H1 (cell line): ENCODE measurements around the gene NCK1. TPM values are rescaled to one million over a fixed set of nuclear protein-coding genes. Genes with fewer than 3 reads are reported as not detected.

ENCODE experiments used
- CTCF ChIA-PET: fragments of 300-600 bp; sonication (Branson Sonifier 250); formaldehyde crosslinking; loops from one replicate; lab custom pipeline; 2021; ENCODE audit not compliant: partially characterized antibody; lab: Charles Lee
- POLR2A ChIA-PET: fragments of 300-600 bp; sonication (Branson Sonifier 250); formaldehyde crosslinking; loops from one replicate; lab custom pipeline; 2021; ENCODE audit warnings: inconsistent platforms; ENCODE audit not compliant: partially characterized antibody; lab: Charles Lee
- DNase-seq, 2 experiments: peaks; one replicate each; pipeline versions ENCODE4 v3.0.0 to v3.0.0-alpha.2; 2010 to 2022; ENCODE audit warnings: low spot score in 2 of 2, low read depth in 1 of 2, mixed read lengths in 1 of 2
- FAIRE-seq: peaks from 2 replicates; lab custom pipeline; 2011; peaks lifted over from hg19 to GRCh38; lab: Jason Lieb, UNC
- H2AFZ ChIP-seq: 2 replicates; pipeline ENCODE4 v1.8.1; 2012; ENCODE audit warnings: low read length, inconsistent platforms
- H2AK5ac ChIP-seq: 2 replicates; pipeline ENCODE4 v1.6.1; 2013; ENCODE audit warnings: low read depth, low read length
- H2BK120ac ChIP-seq: replicated peaks from 2 replicates; pipeline ENCODE3; 2013; ENCODE audit warnings: low read depth, low read length, inconsistent platforms
- H2BK12ac ChIP-seq: 2 replicates; pipeline ENCODE4 v1.6.1; 2013; ENCODE audit warnings: low read depth, low read length
- H2BK15ac ChIP-seq: 2 replicates; pipeline ENCODE4 v1.6.1; 2013; ENCODE audit warnings: low read length
- H2BK20ac ChIP-seq: 2 replicates; pipeline ENCODE4 v1.6.1; 2013; ENCODE audit warnings: low read length
- H2BK5ac ChIP-seq: 2 replicates; pipeline ENCODE4 v1.6.1; 2013; ENCODE audit warnings: low read depth, low read length
- H3K14ac ChIP-seq: 2 replicates; pipeline ENCODE4 v1.6.1; 2013; ENCODE audit warnings: inconsistent platforms; ENCODE audit not compliant: insufficient read length
- H3K18ac ChIP-seq: 2 replicates; pipeline ENCODE4 v1.6.1; 2013; ENCODE audit warnings: low read length; ENCODE audit errors: extremely low read depth
- H3K23ac ChIP-seq: 2 replicates; pipeline ENCODE4 v1.6.1; 2013; ENCODE audit warnings: inconsistent platforms; ENCODE audit not compliant: insufficient read length
- H3K23me2 ChIP-seq: 2 replicates; pipeline ENCODE4 v1.6.1; 2013; ENCODE audit warnings: low read depth, low read length
- H3K27ac ChIP-seq: 2 replicates; pipeline ENCODE4 v1.6.1; 2011; ENCODE audit warnings: low read depth, low read length, inconsistent platforms
- H3K27me3 ChIP-seq, 4 experiments: replicated peaks in 1 of 4; 1 replicate in 1 of 4; 2 replicates in 3 of 4; pipeline versions ENCODE4 v1.6.1 to v1.8.1; 2011 to 2013; ENCODE audit warnings: low read length in 3 of 4, mild to moderate bottlenecking in 3 of 4, inconsistent platforms in 2 of 4, mixed read lengths in 2 of 4, moderate library complexity in 1 of 4; ENCODE audit not compliant: control insufficient read depth in 3 of 4, insufficient read depth in 3 of 4; ENCODE audit errors: extremely low read depth in 1 of 4
- H3K36me3 ChIP-seq, 4 experiments: 2 replicates each; pipeline versions ENCODE4 v1.6.1 to v1.8.1; 2011 to 2013; ENCODE audit warnings: mild to moderate bottlenecking in 4 of 4, low read length in 3 of 4, moderate library complexity in 2 of 4, control low read depth in 1 of 4, inconsistent platforms in 1 of 4; ENCODE audit not compliant: insufficient read depth in 4 of 4, control insufficient read depth in 2 of 4
- H3K4ac ChIP-seq: replicated peaks from 2 replicates; pipeline ENCODE3; 2013; ENCODE audit warnings: low read length, low read depth, mixed read lengths, inconsistent platforms; ENCODE audit not compliant: insufficient read length
- H3K4me1 ChIP-seq, 4 experiments: replicated peaks in 1 of 4; 1 replicate in 1 of 4; 2 replicates in 3 of 4; pipeline versions ENCODE4 v1.6.1 to v1.8.1; 2011 to 2013; ENCODE audit warnings: low read length in 3 of 4, inconsistent platforms in 2 of 4, mixed read lengths in 1 of 4; ENCODE audit not compliant: insufficient read depth in 4 of 4, control insufficient read depth in 3 of 4
- H3K4me2 ChIP-seq, 2 experiments: 2 replicates each; pipeline versions ENCODE4 v1.6.1 to v1.8.1; 2011 to 2013; ENCODE audit warnings: low read depth in 2 of 2, low read length in 2 of 2, control low read depth in 1 of 2, inconsistent platforms in 1 of 2, mild to moderate bottlenecking in 1 of 2; ENCODE audit not compliant: insufficient read depth in 1 of 2
- H3K4me3 ChIP-seq, 4 experiments: fragments of 200-600, 300-600 bp in 1 of 4; sonication (generic), shearing (Covaris generic), sonication (Bioruptor Twin) in 1 of 4; 2 replicates each; pipeline versions ENCODE4 v1.5.1 to v1.8.1; 2011 to 2016; ENCODE audit warnings: low read length in 4 of 4, low read depth in 3 of 4, control low read depth in 2 of 4, inconsistent platforms in 2 of 4, mild to moderate bottlenecking in 2 of 4, mixed read lengths in 1 of 4, moderate library complexity in 1 of 4; ENCODE audit not compliant: insufficient read depth in 2 of 4; ENCODE audit errors: extremely low read depth in 1 of 4
- H3K56ac ChIP-seq: replicated peaks from 2 replicates; pipeline ENCODE3; 2013; ENCODE audit warnings: low read depth, mild to moderate bottlenecking, mixed read lengths, low read length, inconsistent platforms; ENCODE audit not compliant: insufficient read length
- H3K79me1 ChIP-seq: 2 replicates; pipeline ENCODE4 v1.6.1; 2013; ENCODE audit warnings: low read depth, low read length, control low read depth
- H3K79me2 ChIP-seq, 2 experiments: 2 replicates each; pipeline versions ENCODE4 v1.6.1 to v1.8.1; 2012 to 2013; ENCODE audit warnings: low read length in 2 of 2, mild to moderate bottlenecking in 2 of 2, inconsistent platforms in 1 of 2; ENCODE audit not compliant: insufficient read depth in 2 of 2, control insufficient read depth in 1 of 2
- H3K9ac ChIP-seq, 4 experiments: replicated peaks in 1 of 4; 1 replicate in 1 of 4; 2 replicates in 3 of 4; pipeline versions ENCODE4 v1.6.1 to v1.8.1; 2011 to 2013; ENCODE audit warnings: low read depth in 3 of 4, low read length in 3 of 4, control low read depth in 2 of 4, mild to moderate bottlenecking in 2 of 4, moderate library complexity in 2 of 4, inconsistent platforms in 1 of 4; ENCODE audit errors: extremely low read depth in 1 of 4
- H3K9me3 ChIP-seq, 2 experiments: 2 replicates each; pipeline versions ENCODE4 v1.6.1 to v1.8.1; 2012 to 2013; ENCODE audit warnings: mild to moderate bottlenecking in 2 of 2, moderate library complexity in 2 of 2, control low read depth in 1 of 2, inconsistent platforms in 1 of 2, low read depth in 1 of 2, low read length in 1 of 2, mixed read lengths in 1 of 2; ENCODE audit not compliant: insufficient read depth in 2 of 2
- H4K20me1 ChIP-seq, 2 experiments: replicated peaks in 1 of 2; 2 replicates each; pipeline versions ENCODE3 to v1.8.1; 2011 to 2013; ENCODE audit warnings: inconsistent platforms in 2 of 2, low read length in 2 of 2, mild to moderate bottlenecking in 1 of 2; ENCODE audit not compliant: insufficient read depth in 2 of 2, control insufficient read depth in 1 of 2
- H4K5ac ChIP-seq: 2 replicates; pipeline ENCODE4 v1.6.1; 2013; ENCODE audit warnings: low read length, low read depth, mixed read lengths, inconsistent platforms; ENCODE audit not compliant: insufficient read length
- H4K8ac ChIP-seq: 2 replicates; pipeline ENCODE4 v1.8.0; 2013; ENCODE audit warnings: mild to moderate bottlenecking, moderate library complexity, low read length, inconsistent platforms; ENCODE audit not compliant: insufficient read depth; ENCODE audit errors: extremely low read depth
- H4K91ac ChIP-seq: replicated peaks from 2 replicates; pipeline ENCODE3; 2013; ENCODE audit warnings: low read length, mixed read lengths, inconsistent platforms; ENCODE audit not compliant: insufficient read length
- ASH2L ChIP-seq: fragments of 200-600, 300-600 bp; sonication (generic); IDR thresholded peaks from one replicate; pipeline ENCODE4 v1.7.1; 2017; ENCODE audit warnings: low read length
- EGR1 ChIP-seq: IDR thresholded peaks from 2 replicates; pipeline ENCODE4 v1.6.1; 2011; ENCODE audit warnings: low read depth, low read length, borderline replicate concordance
- KDM1A ChIP-seq: fragments of 200-600, 300-600 bp; sonication (generic); IDR thresholded peaks from 2 replicates; pipeline ENCODE4 v1.7.1; 2016; ENCODE audit warnings: mild to moderate bottlenecking, low read length, borderline replicate concordance
- POLR2A ChIP-seq, 2 experiments: IDR thresholded peaks; 1 replicate in 1 of 2; 2 replicates in 1 of 2; pipeline ENCODE4 v1.6.1; 2011; ENCODE audit warnings: low read depth in 2 of 2, low read length in 2 of 2, mild to moderate bottlenecking in 2 of 2; ENCODE audit errors: control extremely low read depth in 1 of 2
- POLR2AphosphoS5 ChIP-seq: IDR thresholded peaks from 2 replicates; pipeline ENCODE4 v1.6.1; 2011; ENCODE audit warnings: low read depth, low read length
- RBBP5 ChIP-seq: IDR thresholded peaks from 2 replicates; pipeline ENCODE4 v1.7.1; 2012; ENCODE audit warnings: low read depth, mild to moderate bottlenecking, inconsistent platforms, low read length, moderate library complexity, borderline replicate concordance
- RXRA ChIP-seq: IDR thresholded peaks from 2 replicates; pipeline ENCODE4 v1.6.1; 2011; ENCODE audit warnings: low read depth, mild to moderate bottlenecking, low read length, moderate library complexity; ENCODE audit not compliant: insufficient read depth
- SIN3A ChIP-seq, 2 experiments: IDR thresholded peaks in 1 of 2; conservative IDR thresholded peaks in 1 of 2; 2 replicates each; pipeline ENCODE4 v1.6.1; 2011 to 2012; ENCODE audit warnings: low read length in 2 of 2, improper control_type of control experiment in 1 of 2, low read depth in 1 of 2, mild to moderate bottlenecking in 1 of 2
- SP1 ChIP-seq: IDR thresholded peaks from 2 replicates; pipeline ENCODE4 v1.6.1; 2011; ENCODE audit warnings: low read depth, low read length
- SUZ12 ChIP-seq: fragments of 200-600 bp; sonication (generic); IDR thresholded peaks from 2 replicates; pipeline ENCODE4 v1.6.1; 2012; ENCODE audit warnings: mild to moderate bottlenecking, inconsistent platforms, low read length, moderate library complexity, mixed read lengths
- TEAD4 ChIP-seq: IDR thresholded peaks from 2 replicates; pipeline ENCODE4 v1.6.1; 2012; ENCODE audit warnings: low read depth, low read length, inconsistent platforms, mixed read lengths
- YY1 ChIP-seq: IDR thresholded peaks from 2 replicates; pipeline ENCODE4 v1.6.1; 2011; ENCODE audit warnings: low read depth, mild to moderate bottlenecking, low read length
- WGBS, 2 experiments: shearing (Covaris generic) in 1 of 2; methylation state at CpG; one replicate each; pipeline versions ENCODE4 v1.1.6 to v1.1.7; 2013 to 2015; ENCODE audit warnings: low lambda C conversion rate in 2 of 2, mixed read lengths in 2 of 2, inconsistent platforms in 1 of 2, low coverage in 1 of 2, missing lambda C conversion rate in 1 of 2; ENCODE audit not compliant: insufficient replicate concordance in 2 of 2, insufficient coverage in 1 of 2, insufficient read length in 1 of 2; ENCODE audit errors: extremely low coverage in 1 of 2, missing lambda C conversion rate in 1 of 2; 5-methylcytosine and 5-hydroxymethylcytosine counted together
- polyA plus RNA-seq, 7 experiments: library from polyadenylated mRNA; depleted of rRNA in 3 of 7; stranded (reverse) in 5 of 7; unstranded in 2 of 7; fragments of >200 nt in 5 of 7; fragments of 200-250 nt in 2 of 7; gene quantifications; 1 replicate in 5 of 7; 2 replicates in 1 of 7; 4 replicates in 1 of 7; pipeline versions ENCODE4 v1.2.1 to v1.2.3, GENCODE V29; 2011 to 2013; ENCODE audit warnings: missing spikeins in 2 of 7, mixed read lengths in 2 of 7
- total RNA-seq: library from RNA; stranded (reverse); fragmentation: NEBNext Ultra II Directional; extraction: Animal tissue kit (Norgen Biotek cat#: 25700); gene quantifications from 2 replicates; pipeline ENCODE4 v1.2.1, GENCODE V29; 2021

NCK1 gene
- total and polyA plus RNA-seq, 2 of the 8 experiments (the other 6 are each of a cell fraction or from before 2014, with no cell fraction given), result 10.0 to 28.5 TPM

GRCh38 chr3:136931606-136932005 lies 69.6 kb downstream of the NCK1 start:
- ChIA-PET CTCF (no interaction called here), POLR2A (no interaction called here)
- Histone ChIP-seq H3K14ac (no peak overlapping the region), H2AFZ (no peak overlapping the region), H2BK20ac (no peak overlapping the region), H3K18ac (no peak overlapping the region), H3K4me2 (no peak overlapping the region), H3K56ac (no peak overlapping the region), H2AK5ac (no peak overlapping the region), H2BK15ac (no peak overlapping the region), H3K23ac (no peak overlapping the region), H3K27me3 (no peaks in the 10 kb centered on the region), H3K27ac (no peak overlapping the region), H3K23me2 (no peaks in the 10 kb centered on the region), H3K4me3 (no peak overlapping the region), H4K91ac (no peak overlapping the region), H4K8ac (no peak overlapping the region), H3K9ac (no peak overlapping the region), H3K4ac (no peak overlapping the region), H3K79me1 (no peaks in the 10 kb centered on the region), H2BK5ac (no peak overlapping the region), H4K5ac (no peak overlapping the region), H3K9me3 (no peaks in the 10 kb centered on the region), H2BK12ac (no peak overlapping the region), H4K20me1 (peaks cover 2% of the 10 kb centered on the region in 2 experiments), H2BK120ac (no peak overlapping the region), H3K36me3 (peaks cover 0 to 9% (median 2%) of the 10 kb centered on the region in 4 experiments; a peak in 3 of 8 replicates), H3K79me2 (peaks cover 0 to 8% of the 10 kb centered on the region in 2 experiments; a peak in 2 of 4 replicates), H3K4me1 (no peaks in the 10 kb centered on the region)
- no peak for FAIRE-seq
- TF ChIP-seq SP1, result no peak
- no peak for TF ChIP-seq SUZ12
- no peak for TF ChIP-seq KDM1A
- TF ChIP-seq RXRA, result no peak
- TF ChIP-seq POLR2A (IDR thresholded peaks at IDR 0.05; ENCODE audit: control extremely low read depth in 1 of 2, low read depth in 2 of 2, low read length in 2 of 2), result no peak
- TF ChIP-seq RBBP5, result no peak
- TF ChIP-seq YY1, result no peak
- TF ChIP-seq SIN3A (conservative IDR thresholded peaks at IDR 0.05 in 1 of 2, IDR thresholded peaks at IDR 0.05 in 1 of 2; ENCODE audit: low read depth in 1 of 2, low read length in 2 of 2), result no peak
- no peak for TF ChIP-seq POLR2AphosphoS5
- TF ChIP-seq TEAD4, result no peak
- TF ChIP-seq EGR1, result no peak
- TF ChIP-seq ASH2L, result no peak
- WGBS, 2 experiments, result 95% methylated on average over 4 of the region's 4 CpGs; no CpG with 5 or more reads in 1 of the 2 experiments
- no peak for DNase-seq
